ENCODE measurements around the gene KRTAP5-10. TPM values are rescaled to one million over a fixed set of nuclear protein-coding genes. Genes with fewer than 3 reads are reported as not detected.
"Not testable (repeated sequence)": the region's sequence is repeated elsewhere in the genome, so short reads cannot be mapped to it uniquely, and the experiment has no call there.

Gene KRTAP5-10
- total RNA-seq, 1 experiment from 2014 or later, result not detected

GRCh38 chr11:71572811-71573210, 7.4 kb downstream of the KRTAP5-10 start:
- DNase-seq (ENCODE audit: low spot score), result no peak

DNA sequence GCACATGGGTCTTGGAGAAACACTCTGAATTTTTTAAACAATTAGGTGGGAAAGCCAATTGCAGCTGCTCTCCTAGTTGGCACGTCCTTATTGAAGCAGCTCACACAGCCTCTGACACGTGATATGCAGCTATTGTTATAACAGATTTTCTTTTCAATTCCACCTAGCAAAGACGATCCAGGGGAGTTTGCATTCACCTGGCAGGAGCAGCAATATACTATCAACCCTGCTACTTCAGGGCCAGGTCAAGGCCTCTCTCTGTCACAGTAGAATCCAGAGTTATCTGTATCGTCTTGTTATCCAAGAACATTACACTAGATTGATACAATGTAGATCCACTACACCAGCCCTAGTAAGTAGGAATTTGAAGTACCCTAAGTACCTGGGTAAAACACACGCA, 9.1 kb downstream of the KRTAP5-10 start:
- DNase-seq (ENCODE audit: low spot score), result no peak

DNA sequence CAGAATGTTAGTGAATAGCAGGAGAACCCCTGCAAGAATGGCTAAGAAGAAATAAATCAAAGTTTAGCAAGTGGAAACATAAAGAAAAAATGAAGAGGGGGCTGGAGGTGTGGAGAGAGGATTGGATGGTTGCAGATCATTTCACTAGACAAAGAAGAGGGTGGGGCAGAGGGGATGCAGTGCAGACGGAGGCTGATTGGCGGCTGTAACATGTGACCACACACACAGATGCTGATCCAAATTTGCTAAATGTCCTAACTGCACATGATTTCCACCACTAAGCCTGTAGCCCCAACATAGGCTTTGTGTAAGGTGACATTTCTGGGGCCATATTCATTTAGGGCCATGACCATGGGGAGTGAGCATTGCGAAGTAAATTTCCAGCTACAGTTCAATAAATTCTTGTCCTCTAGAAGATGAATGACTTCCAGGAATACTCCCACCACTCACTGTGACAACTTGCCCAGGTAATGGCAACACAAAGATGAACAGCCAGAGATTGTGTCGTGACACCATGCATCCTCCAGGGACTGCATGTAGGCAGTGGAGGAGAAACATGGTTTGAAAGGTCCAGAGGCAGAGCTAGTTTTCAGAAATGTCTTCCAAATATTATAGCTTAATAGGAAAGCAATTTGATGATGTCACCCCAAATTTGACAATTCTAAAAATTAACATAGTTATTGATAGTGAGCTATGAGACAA, 10.5 kb downstream of the KRTAP5-10 start:
- no peak for DNase-seq (ENCODE audit: low spot score)

DNA sequence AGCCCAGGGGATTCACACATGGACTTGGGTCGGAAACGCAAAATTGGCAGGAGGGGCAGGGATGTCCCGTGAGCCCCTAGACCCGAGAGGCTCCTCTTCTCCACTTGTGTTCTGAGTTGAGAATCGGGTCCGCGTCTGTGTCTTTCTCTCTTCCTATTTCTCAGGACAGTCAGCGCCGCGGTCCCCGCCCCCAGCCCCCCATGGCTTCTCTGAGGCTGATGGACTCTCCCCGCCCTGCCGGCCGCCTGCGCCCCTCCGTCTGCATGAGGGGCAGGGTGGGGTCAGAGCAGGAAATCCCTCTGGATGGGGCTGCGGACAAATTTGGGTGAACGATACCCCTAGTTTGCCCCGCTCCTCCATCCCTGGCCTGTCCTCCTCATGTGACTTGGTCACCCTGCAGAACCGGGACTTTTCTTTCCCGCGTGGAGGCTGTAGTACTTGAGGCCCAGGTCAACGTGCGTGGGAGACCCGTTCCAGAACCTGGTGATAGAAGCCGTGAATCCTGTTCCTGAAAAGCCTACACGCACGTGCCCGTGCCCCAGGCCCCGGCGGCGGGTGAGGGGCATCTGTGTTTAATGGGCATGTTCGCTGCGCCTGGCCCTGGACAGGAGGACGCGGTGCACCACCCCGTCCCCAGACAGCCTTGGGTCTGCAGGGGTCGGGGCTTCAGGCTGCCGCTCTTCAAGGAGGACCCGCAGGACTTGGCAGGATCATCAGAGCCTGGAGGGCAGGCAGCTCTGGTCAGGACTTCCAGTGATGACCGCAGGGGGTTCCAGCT, 11.5 kb downstream of the KRTAP5-10 start:
- DNase-seq (ENCODE audit: low spot score), result not testable (repeated sequence)

- no peak for DNase-seq (ENCODE audit: low spot score)
Measured at GRCh38 chr11:71577469-71578004, 12.2 kb downstream of the KRTAP5-10 start.

DNA sequence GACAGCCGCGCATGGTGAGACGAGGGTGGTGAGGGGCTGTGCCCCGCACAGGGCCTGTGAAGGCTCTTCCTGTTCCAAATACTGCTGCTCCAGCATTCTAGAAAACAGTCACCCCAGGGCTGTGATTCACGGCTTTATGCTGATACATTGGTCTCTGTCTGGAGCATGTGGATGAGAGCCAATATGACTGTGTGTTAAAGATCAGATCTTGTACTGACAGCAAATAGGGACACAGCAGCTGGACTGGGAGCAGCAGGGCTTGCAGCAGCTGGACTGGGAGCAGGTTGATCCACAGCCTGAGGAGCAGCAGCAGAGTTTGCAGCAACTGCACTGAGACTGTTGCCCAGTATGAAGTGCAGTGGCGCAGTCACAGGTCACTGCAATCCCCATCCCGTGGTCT, 14.2 kb downstream of the KRTAP5-10 start:
- not testable (repeated sequence) for DNase-seq (ENCODE audit: low spot score)

- DNase-seq (ENCODE audit: low spot score), result peak; percentile 69
Measured at GRCh38 chr11:71580057-71581003, 15.0 kb downstream of the KRTAP5-10 start.

DNA sequence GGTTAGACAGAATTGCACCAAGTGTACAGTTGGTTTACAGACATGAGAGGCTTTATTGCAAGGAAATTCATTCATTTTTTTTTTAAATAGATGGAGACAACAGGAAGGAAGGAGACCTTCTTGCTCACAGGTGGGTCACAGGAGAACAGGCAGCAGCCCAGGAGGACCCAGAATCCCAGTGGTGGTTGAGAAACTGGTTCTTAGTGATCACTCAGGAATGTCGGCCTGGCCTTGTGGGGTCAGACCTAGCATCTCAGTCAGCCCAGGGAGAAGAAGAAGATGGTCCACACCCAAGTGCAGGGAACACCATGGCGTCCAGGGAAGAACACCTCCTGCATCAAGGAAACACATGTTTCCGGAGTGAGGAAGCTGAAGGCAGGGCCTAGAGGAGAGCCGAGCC, 16.5 kb downstream of the KRTAP5-10 start:
- DNase-seq (ENCODE audit: low spot score), result no peak

DNA sequence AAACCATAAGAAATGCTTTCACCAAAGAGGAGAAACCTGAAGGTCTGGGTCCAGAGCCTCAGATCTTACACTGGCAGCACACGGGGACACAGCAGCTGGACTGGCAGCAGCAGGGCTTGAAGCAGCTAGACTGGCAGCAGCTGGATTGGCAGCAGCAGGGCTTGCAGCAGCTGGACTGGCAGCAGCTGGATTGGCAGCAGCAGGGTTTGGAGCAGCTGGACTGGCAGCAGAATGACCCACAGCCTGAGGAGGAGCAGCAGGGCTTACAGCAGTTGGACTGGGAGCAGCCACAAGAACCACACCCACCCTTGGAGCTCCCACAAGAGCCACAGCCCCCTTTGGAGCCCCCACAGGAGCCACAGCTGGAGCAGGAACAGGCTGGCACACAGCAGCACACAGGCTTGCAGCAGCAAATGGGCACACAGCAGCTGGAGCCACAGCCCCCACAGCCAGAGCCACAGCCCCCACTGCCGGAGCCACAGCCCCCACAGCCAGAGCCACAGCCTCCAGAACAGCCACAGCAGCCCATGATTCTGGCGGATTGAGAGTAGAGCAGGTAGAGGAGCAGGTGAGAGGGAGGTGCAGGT, 17.0 kb downstream of the KRTAP5-10 start, which contains the start of gene KRTAP5-11:
Gene KRTAP5-11, minus strand, starts transcription at position 567 of the 587 bp plus-strand sequence. Its CDS starts 38 bp downstream, at position 529.
- no peak for DNase-seq (ENCODE audit: low spot score)

- not testable (repeated sequence) for DNase-seq (ENCODE audit: low spot score)
Measured at GRCh38 chr11:71582969-71583368, 17.6 kb downstream of the KRTAP5-10 start.

GRCh38 chr11:71585673-71586072, 20.3 kb downstream of the KRTAP5-10 start:
- DNase-seq (ENCODE audit: low spot score), result not testable (repeated sequence)

DNA sequence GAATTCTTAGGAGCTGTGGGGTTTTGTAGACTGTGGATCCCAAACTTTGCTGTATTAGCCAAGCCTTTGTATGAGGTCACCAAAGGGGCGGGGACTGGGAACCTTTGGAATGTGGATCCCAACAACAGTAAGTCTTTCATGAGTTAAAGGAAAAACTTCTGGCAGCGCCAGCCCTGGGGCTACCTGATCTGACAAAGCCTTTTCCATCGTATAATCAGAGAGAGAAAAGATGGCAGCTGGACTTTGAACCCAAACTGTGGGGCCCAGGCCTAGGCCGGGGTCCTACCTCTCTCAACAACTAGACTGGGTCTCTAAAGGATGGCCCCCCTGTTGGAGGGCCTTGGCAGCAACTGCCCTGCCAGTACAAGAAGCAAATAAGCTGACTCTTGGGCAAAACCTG, 23.0 kb downstream of the KRTAP5-10 start:
- DNase-seq (ENCODE audit: low spot score), result not testable (repeated sequence)

GRCh38 chr11:71588822-71589545, 23.6 kb downstream of the KRTAP5-10 start:
- not testable (repeated sequence) for DNase-seq (ENCODE audit: low spot score)

- not testable (repeated sequence) for DNase-seq (ENCODE audit: low spot score)
Measured at GRCh38 chr11:71589546-71589920, 24.2 kb downstream of the KRTAP5-10 start.

DNA sequence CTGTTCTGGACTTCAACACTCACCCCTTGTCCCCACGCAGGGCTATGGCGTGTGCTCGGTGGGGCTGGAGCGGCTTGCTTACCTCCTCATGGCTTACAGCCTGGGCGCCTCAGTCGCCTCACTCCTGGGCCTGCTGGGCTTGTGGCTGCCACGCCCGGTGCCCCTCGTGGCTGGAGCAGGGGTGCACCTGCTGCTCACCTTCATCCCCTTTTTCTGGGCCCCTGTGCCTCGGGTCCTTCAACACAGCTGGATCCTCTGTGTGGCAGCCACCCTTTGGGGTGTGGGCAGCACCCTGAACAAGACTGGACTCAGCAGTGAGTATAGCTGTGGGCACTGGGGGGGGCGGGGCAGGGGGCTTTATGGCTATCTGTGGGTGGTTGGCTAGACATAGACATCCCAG, 37.9 kb downstream of the KRTAP5-10 start:
- not testable (repeated sequence) for DNase-seq (ENCODE audit: low spot score)

- DNase-seq (ENCODE audit: low spot score), result not testable (repeated sequence)
Measured at GRCh38 chr11:71604798-71605488, 39.6 kb downstream of the KRTAP5-10 start.

GRCh38 chr11:71606853-71607519, 41.6 kb downstream of the KRTAP5-10 start:
- not testable (repeated sequence) for DNase-seq (ENCODE audit: low spot score)

- not testable (repeated sequence) for DNase-seq (ENCODE audit: low spot score)
Measured at GRCh38 chr11:71607520-71608216, 42.3 kb downstream of the KRTAP5-10 start.

GRCh38 chr11:71608272-71608671, 42.9 kb downstream of the KRTAP5-10 start:
- DNase-seq (ENCODE audit: low spot score), result not testable (repeated sequence)
